B cell (primary cell): ENCODE measurements around the gene MYO1B.

Experiments
- CTCF ChIP-seq: fragments of 200-600 bp; IDR thresholded peaks from one replicate; pipeline ENCODE4 v1.8.0; 2022; ENCODE audit warnings: antibody characterized with exemption, mild to moderate bottlenecking
- EZH2 ChIP-seq: IDR thresholded peaks from 2 replicates; pipeline ENCODE4 v1.6.1; 2012; ENCODE audit warnings: borderline replicate concordance, low read depth, mild to moderate bottlenecking, moderate library complexity, low read length; ENCODE audit not compliant: insufficient read depth, poor library complexity, severe bottlenecking

- TF ChIP-seq CTCF (no peak), EZH2 (no peak)
These were observed 42.9 kb upstream of the MYO1B start for GRCh38 chr2:191202209-191202721.
